ENCODE measurements around the gene CWF19L1. TPM values are rescaled to one million over a fixed set of nuclear protein-coding genes. Genes with fewer than 3 reads are reported as not detected.
"Not testable (repeated sequence)": the region's sequence is repeated elsewhere in the genome, so short reads cannot be mapped to it uniquely, and the experiment has no call there.

Gene CWF19L1
- total and polyA plus RNA-seq, 3 donors from 2014 or later, result 27.0 to 34.8 (median 32.9) TPM

DNA sequence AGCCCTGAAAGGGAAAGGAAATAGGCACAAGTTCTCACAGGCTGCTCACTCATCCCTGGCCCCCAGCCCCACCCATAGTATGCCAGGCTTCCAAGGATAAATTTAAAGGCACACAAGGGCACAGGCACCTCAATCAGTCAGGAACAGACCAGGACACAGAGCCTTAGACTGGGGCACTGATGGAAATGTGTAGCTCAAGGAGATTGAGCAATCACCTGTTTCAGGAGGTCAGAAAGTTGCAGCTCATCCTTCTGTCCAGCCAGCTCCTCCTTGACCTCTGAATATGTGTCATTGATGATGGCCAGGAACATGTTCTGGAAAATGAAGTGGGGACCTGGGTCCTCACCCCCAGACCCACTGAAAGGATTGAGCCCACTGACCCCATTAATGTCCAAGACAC, 25.6 kb upstream of the CWF19L1 start:
- no peak for DNase-seq
- intact Hi-C loops (cut with DNase I; ENCODE audit: low total_unique reads), result no loop called here
- no peak overlapping the region for H3K27ac ChIP-seq

GRCh38 chr10:100292300-100292699, 24.9 kb upstream of the CWF19L1 start:
- 85 to 89% methylated on average over 4 of the region's 4 CpGs for WGBS, 2 donors
- H3K9me3 ChIP-seq; H3K4me3 ChIP-seq; intact Hi-C loops (cut with DNase I; ENCODE audit: low total_unique reads); H3K36me3 ChIP-seq (ENCODE audit: low read depth, missing control alignments); H3K4me1 ChIP-seq; DNase-seq; H3K27ac ChIP-seq; H3K27me3 ChIP-seq: not testable (repeated sequence)

More for the DNA sequence above, 25.6 kb upstream of the CWF19L1 start:
- Histone ChIP-seq H3K4me1 (peaks cover 3% of the 10 kb centered on the region), H3K4me3 (no peak overlapping the region), H3K36me3 (ENCODE audit: low read depth, missing control alignments) (no peaks in the 10 kb centered on the region), H3K9me3 (no peaks in the 10 kb centered on the region), H3K27me3 (no peaks in the 10 kb centered on the region)
- no peak for TF ChIP-seq POLR2A (IDR thresholded peaks at IDR 0.05)
- TF ChIP-seq, protein P1, sequence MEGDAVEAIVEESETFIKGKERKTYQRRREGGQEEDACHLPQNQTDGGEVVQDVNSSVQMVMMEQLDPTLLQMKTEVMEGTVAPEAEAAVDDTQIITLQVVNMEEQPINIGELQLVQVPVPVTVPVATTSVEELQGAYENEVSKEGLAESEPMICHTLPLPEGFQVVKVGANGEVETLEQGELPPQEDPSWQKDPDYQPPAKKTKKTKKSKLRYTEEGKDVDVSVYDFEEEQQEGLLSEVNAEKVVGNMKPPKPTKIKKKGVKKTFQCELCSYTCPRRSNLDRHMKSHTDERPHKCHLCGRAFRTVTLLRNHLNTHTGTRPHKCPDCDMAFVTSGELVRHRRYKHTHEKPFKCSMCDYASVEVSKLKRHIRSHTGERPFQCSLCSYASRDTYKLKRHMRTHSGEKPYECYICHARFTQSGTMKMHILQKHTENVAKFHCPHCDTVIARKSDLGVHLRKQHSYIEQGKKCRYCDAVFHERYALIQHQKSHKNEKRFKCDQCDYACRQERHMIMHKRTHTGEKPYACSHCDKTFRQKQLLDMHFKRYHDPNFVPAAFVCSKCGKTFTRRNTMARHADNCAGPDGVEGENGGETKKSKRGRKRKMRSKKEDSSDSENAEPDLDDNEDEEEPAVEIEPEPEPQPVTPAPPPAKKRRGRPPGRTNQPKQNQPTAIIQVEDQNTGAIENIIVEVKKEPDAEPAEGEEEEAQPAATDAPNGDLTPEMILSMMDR (IDR thresholded peaks at IDR 0.05), result no peak

GRCh38 chr10:100291356-100291755, 23.9 kb upstream of the CWF19L1 start:
- no peaks in the 10 kb centered on the region for H3K27me3 ChIP-seq
- TF ChIP-seq, protein P1 (IDR thresholded peaks at IDR 0.05), result no peak
- no peak for TF ChIP-seq POLR2A (IDR thresholded peaks at IDR 0.05)
- DNase-seq, result no peak
- intact Hi-C loops (cut with DNase I; ENCODE audit: low total_unique reads), result no loop called here
- no peak overlapping the region for H3K4me3 ChIP-seq
- 79 to 85% methylated on average over 3 of the region's 3 CpGs for WGBS, 2 donors
- no peaks in the 10 kb centered on the region for H3K36me3 ChIP-seq (ENCODE audit: low read depth, missing control alignments)
- H3K9me3 ChIP-seq, result no peaks in the 10 kb centered on the region
- H3K27ac ChIP-seq, result no peak overlapping the region
- peaks cover 7% of the 10 kb centered on the region for H3K4me1 ChIP-seq

DNA sequence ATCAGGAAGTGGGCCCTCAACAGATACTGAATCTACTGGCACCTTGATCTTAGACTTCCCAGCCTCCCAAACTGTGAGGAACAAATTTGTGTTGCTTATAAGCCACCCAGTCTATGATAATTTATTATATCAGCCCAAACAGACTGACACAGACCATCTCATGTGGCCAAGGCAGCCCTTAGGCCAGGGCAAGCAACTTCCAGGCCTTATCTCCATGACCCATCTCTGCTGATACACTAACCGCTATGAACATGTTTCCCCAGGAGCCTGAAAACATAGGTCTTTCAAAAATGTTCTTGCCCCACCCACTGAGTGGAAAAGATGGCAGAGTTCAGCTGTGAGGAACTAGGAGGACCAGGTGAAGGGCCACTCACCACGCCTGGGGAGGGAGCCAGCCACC, 22.2 kb upstream of the CWF19L1 start:
- peaks cover 15% of the 10 kb centered on the region for H3K4me1 ChIP-seq
- no peaks in the 10 kb centered on the region for H3K9me3 ChIP-seq
- no peak overlapping the region for H3K27ac ChIP-seq
- no peaks in the 10 kb centered on the region for H3K27me3 ChIP-seq
- DNase-seq, result no peak
- WGBS, 2 donors, result 87 to 100% methylated on average over 1 to 2 of the region's 2 CpGs
- TF ChIP-seq POLR2A (IDR thresholded peaks at IDR 0.05), result no peak
- TF ChIP-seq, protein P1 (IDR thresholded peaks at IDR 0.05), result no peak
- H3K4me3 ChIP-seq, result no peak overlapping the region
- intact Hi-C loops (cut with DNase I; ENCODE audit: low total_unique reads), result no loop called here
- H3K36me3 ChIP-seq (ENCODE audit: low read depth, missing control alignments), result no peaks in the 10 kb centered on the region

GRCh38 chr10:100288196-100288595, 20.8 kb upstream of the CWF19L1 start:
- no peak for DNase-seq
- H3K36me3 ChIP-seq (ENCODE audit: low read depth, missing control alignments), result no peaks in the 10 kb centered on the region
- H3K4me3 ChIP-seq, result no peak overlapping the region
- H3K4me1 ChIP-seq, result peaks cover 15% of the 10 kb centered on the region
- H3K27ac ChIP-seq, result no peak overlapping the region
- 68 to 86% methylated on average over 5 of the region's 5 CpGs for WGBS, 2 donors
- no peaks in the 10 kb centered on the region for H3K9me3 ChIP-seq
- TF ChIP-seq, protein P1 (IDR thresholded peaks at IDR 0.05), result no peak
- no peak for TF ChIP-seq POLR2A (IDR thresholded peaks at IDR 0.05)
- H3K27me3 ChIP-seq, result no peaks in the 10 kb centered on the region
- intact Hi-C loops (cut with DNase I; ENCODE audit: low total_unique reads), result no loop called here

Data from testis (tissue), 3 donors.